Endothelial cell of umbilical vein (primary cell): ENCODE data around the gene CYP3A5. TPM values are rescaled to one million over a fixed set of nuclear protein-coding genes. Genes with fewer than 3 reads are reported as not detected.

Experiments
- BruUV-seq: library from RNA; stranded (reverse); fragments of 400-500 nt; replicated peaks from 2 replicates; lab custom pipeline; 2021; lab: Mats Ljungman, UMichigan
- CTCF ChIA-PET: fragments of 300-600, 350-600 bp; sonication (Branson Sonifier 250); formaldehyde crosslinking; loops from one replicate; lab custom pipeline; 2021; ENCODE audit warnings: antibody characterized with exemption, inconsistent platforms; lab: Charles Lee
- POLR2A ChIA-PET: fragments of 300-600, 350-600 bp; sonication (Branson Sonifier 250); formaldehyde crosslinking; loops from one replicate; lab custom pipeline; 2021; ENCODE audit warnings: antibody characterized with exemption, inconsistent platforms; lab: Charles Lee
- DNase-seq: peaks from one replicate; pipeline ENCODE4 v3.0.0-alpha.2; 2011; ENCODE audit warnings: low read depth, low spot score
- FAIRE-seq: peaks from 2 replicates; lab custom pipeline; 2011; peaks lifted over from hg19 to GRCh38; lab: Jason Lieb, UNC
- H2AFZ ChIP-seq: 2 replicates; pipeline ENCODE4 v1.6.0; 2012; ENCODE audit warnings: low read depth, low read length, control low read depth, inconsistent platforms
- H3K27ac ChIP-seq: 2 replicates; pipeline ENCODE4 v1.5.1; 2011; ENCODE audit warnings: low read depth, mild to moderate bottlenecking, control low read depth, low read length, moderate library complexity; ENCODE audit not compliant: insufficient read depth
- H3K27me3 ChIP-seq, 2 experiments: 2 replicates each; pipeline versions ENCODE4 v1.6.0 to v1.6.1; 2011; ENCODE audit warnings: low read length in 2 of 2, mixed read lengths in 1 of 2; ENCODE audit not compliant: control insufficient read depth in 2 of 2, insufficient read depth in 2 of 2
- H3K36me3 ChIP-seq, 2 experiments: 2 replicates in 1 of 2; 3 replicates in 1 of 2; pipeline ENCODE4 v1.5.1; 2011; ENCODE audit warnings: low read length in 2 of 2, mild to moderate bottlenecking in 1 of 2, moderate library complexity in 1 of 2; ENCODE audit not compliant: control insufficient read depth in 2 of 2, insufficient read depth in 2 of 2; ENCODE audit errors: extremely low read depth in 1 of 2
- H3K4me1 ChIP-seq: 3 replicates; pipeline ENCODE4 v1.5.1; 2011; ENCODE audit warnings: mild to moderate bottlenecking, low read length; ENCODE audit not compliant: control insufficient read depth, insufficient read depth; ENCODE audit errors: extremely low read depth
- H3K4me2 ChIP-seq: 2 replicates; pipeline ENCODE4 v1.6.1; 2011; ENCODE audit warnings: low read length, control low read depth, mixed read lengths; ENCODE audit not compliant: insufficient read depth
- H3K4me3 ChIP-seq, 3 experiments: fragments of 200-600 bp in 1 of 3; sonication (generic), shearing (Covaris generic) in 1 of 3; replicated peaks in 1 of 3; 2 replicates each; pipeline ENCODE4 v1.5.1; 2011 to 2016; ENCODE audit warnings: control low read depth in 3 of 3, low read length in 3 of 3, mild to moderate bottlenecking in 2 of 3, inconsistent platforms in 1 of 3, low read depth in 1 of 3, moderate library complexity in 1 of 3; ENCODE audit not compliant: insufficient read depth in 1 of 3
- H3K79me2 ChIP-seq: 2 replicates; pipeline ENCODE4 v1.6.0; 2012; ENCODE audit warnings: low read length, inconsistent platforms; ENCODE audit not compliant: control insufficient read depth, insufficient read depth
- H3K9ac ChIP-seq: replicated peaks from 2 replicates; pipeline ENCODE3; 2011; ENCODE audit warnings: low read length, control low read depth; ENCODE audit not compliant: insufficient read depth; ENCODE audit errors: extremely low read depth
- H3K9me1 ChIP-seq: replicated peaks from 3 replicates; pipeline ENCODE4 v1.6.0; 2011; ENCODE audit warnings: mild to moderate bottlenecking, low read length; ENCODE audit not compliant: control insufficient read depth, insufficient read depth; ENCODE audit errors: extremely low read depth
- H3K9me3 ChIP-seq: replicated peaks from 2 replicates; pipeline ENCODE4 v1.5.1; 2012; ENCODE audit warnings: low read length, inconsistent platforms; ENCODE audit not compliant: control insufficient read depth, insufficient read depth
- H4K20me1 ChIP-seq: replicated peaks from 2 replicates; pipeline ENCODE3; 2011; ENCODE audit warnings: mild to moderate bottlenecking, low read length; ENCODE audit not compliant: control insufficient read depth, insufficient read depth; ENCODE audit errors: extremely low read depth
- CTCF ChIP-seq, 2 donors: IDR thresholded peaks; 1 replicate in 1 of 2; 2 replicates in 1 of 2; pipeline ENCODE4 v1.5.1; 2011; ENCODE audit warnings: low read length in 2 of 2, mild to moderate bottlenecking in 2 of 2, moderate library complexity in 2 of 2, control low read depth in 1 of 2, inconsistent platforms in 1 of 2, low read depth in 1 of 2; ENCODE audit not compliant: insufficient read depth in 1 of 2; ENCODE audit errors: extremely low read depth in 1 of 2
- EZH2 ChIP-seq: IDR thresholded peaks from 2 replicates; pipeline ENCODE4 v1.6.1; 2012; ENCODE audit warnings: borderline replicate concordance, low read depth, mild to moderate bottlenecking, moderate library complexity, low read length, inconsistent platforms; ENCODE audit not compliant: severe bottlenecking
- FOS ChIP-seq: IDR thresholded peaks from 2 replicates; pipeline ENCODE4 v1.6.1; 2011; ENCODE audit warnings: mild to moderate bottlenecking, low read length, moderate library complexity, borderline replicate concordance; ENCODE audit not compliant: insufficient read depth
- GATA2 ChIP-seq: IDR thresholded peaks from 2 replicates; pipeline ENCODE4 v1.7.0; 2011; ENCODE audit warnings: low read depth, mild to moderate bottlenecking, moderate library complexity, mixed read lengths, low read length; ENCODE audit not compliant: insufficient read length, insufficient read depth
- JUN ChIP-seq: IDR thresholded peaks from 2 replicates; pipeline ENCODE4 v1.6.1; 2011; ENCODE audit warnings: borderline replicate concordance, low read depth; ENCODE audit not compliant: insufficient read length, insufficient read depth
- MYC ChIP-seq: IDR thresholded peaks from one replicate; pipeline ENCODE4 v1.6.1; 2011; ENCODE audit warnings: mild to moderate bottlenecking, low read depth, low read length
- POLR2A ChIP-seq: IDR thresholded peaks from 2 replicates; pipeline ENCODE4 v1.6.1; 2012; ENCODE audit warnings: low read depth, mild to moderate bottlenecking, control low read depth, low read length
- dilution Hi-C: fragments of 300-500 bp; cut with MboI; formaldehyde crosslinking; loops from one replicate; pipeline ENCODE4 v1.15.0; 2019; ENCODE audit warnings: low sequenced_read_pairs; ENCODE audit not compliant: extremely low pct_ligation_motif_present
- intact Hi-C: fragments of 100-400 bp; cut with micrococcal nuclease; formaldehyde crosslinking; loops from one replicate; pipeline ENCODE4 v1.10.0; 2022
- polyA plus RNA-seq, 4 experiments: library from polyadenylated mRNA; depleted of rRNA in 3 of 4; stranded (reverse) in 3 of 4; unstranded in 1 of 4; fragments of >200 nt; gene quantifications; 2 replicates each; pipeline versions ENCODE4 v1.2.1 to v1.2.3, GENCODE V29; 2011 to 2012; ENCODE audit warnings: missing spikeins in 1 of 4
- total RNA-seq: library from RNA; stranded (reverse); gene quantifications from 2 replicates; pipeline ENCODE4 v1.2.3, GENCODE V29; 2021

Gene CYP3A5
- total and polyA plus RNA-seq, 2 donors (not counting 3 experiments of a cell fraction or from before 2014, with no cell fraction given) = not detected

- H2AFZ ChIP-seq = no peak overlapping the region
- peaks cover 26 to 60% of the 10 kb centered on the region in 2 experiments for H3K36me3 ChIP-seq
- H3K4me3 ChIP-seq = no peak overlapping the region
- no peaks in the 10 kb centered on the region for H3K79me2 ChIP-seq
- no peaks in the 10 kb centered on the region for H3K9me1 ChIP-seq
- CTCF ChIA-PET = no interaction called here
- H3K27ac ChIP-seq = no peak overlapping the region
- no peak overlapping the region for H3K4me2 ChIP-seq
- no peaks in the 10 kb centered on the region for H3K9me3 ChIP-seq
- H3K9ac ChIP-seq = no peak overlapping the region
- H4K20me1 ChIP-seq = no peaks in the 10 kb centered on the region
- no peaks in the 10 kb centered on the region for H3K4me1 ChIP-seq
- intact Hi-C loops = no loop called here
- TF ChIP-seq POLR2A (no peak), MYC (no peak), GATA2 (no peak), CTCF (IDR thresholded peaks at IDR 0.05; ENCODE audit: extremely low read depth in 1 of 2, insufficient read depth in 1 of 2, low read depth in 1 of 2, low read length in 2 of 2) (no peak), EZH2 (no peak), FOS (no peak), JUN (no peak)
- no peaks in the 10 kb centered on the region for H3K27me3 ChIP-seq
- dilution Hi-C loops = no loop called here
- DNase-seq (no peak), FAIRE-seq (no peak)
- POLR2A ChIA-PET = no interaction called here
- no TSS peak for BruUV-seq
These were observed 55.9 kb downstream of the CYP3A5 start for GRCh38 chr7:99623702-99624447.
